ENCODE data around the gene CSGALNACT2.

The CSGALNACT2 gene

GRCh38 chr10:43166207-43166879 is 28.1 kb downstream of the CSGALNACT2 start:
- no peak for TF ChIP-seq CTCF (IDR thresholded peaks at IDR 0.05; ENCODE audit: low read depth, low read length)
- no peak for DNase-seq (ENCODE audit: extremely low read depth, low read depth)

- TF ChIP-seq CTCF (IDR thresholded peaks at IDR 0.05; ENCODE audit: low read depth, low read length): no peak
- DNase-seq (ENCODE audit: extremely low read depth, low read depth): no peak
These were observed 28.7 kb downstream of the CSGALNACT2 start for GRCh38 chr10:43166880-43167497.

- TF ChIP-seq CTCF (IDR thresholded peaks at IDR 0.05; ENCODE audit: low read depth, low read length): no peak
These were observed 29.2 kb downstream of the CSGALNACT2 start for GRCh38 chr10:43167498-43167889.

GRCh38 chr10:43170491-43170890 is 32.2 kb downstream of the CSGALNACT2 start:
- peak; percentile 18 for TF ChIP-seq CTCF (IDR thresholded peaks at IDR 0.05; ENCODE audit: low read depth, low read length)
- no peak for DNase-seq (ENCODE audit: extremely low read depth, low read depth)

More at GRCh38 chr10:43167498-43167889, 29.2 kb downstream of the CSGALNACT2 start:
- DNase-seq (ENCODE audit: extremely low read depth, low read depth): no peak

GRCh38 chr10:43172645-43173044 is 34.4 kb downstream of the CSGALNACT2 start:
- DNase-seq (ENCODE audit: extremely low read depth, low read depth): no peak
- TF ChIP-seq CTCF (IDR thresholded peaks at IDR 0.05; ENCODE audit: low read depth, low read length): no peak

- no peak for TF ChIP-seq CTCF (IDR thresholded peaks at IDR 0.05; ENCODE audit: low read depth, low read length)
- DNase-seq (ENCODE audit: extremely low read depth, low read depth): no peak
These were observed 34.9 kb downstream of the CSGALNACT2 start for GRCh38 chr10:43173120-43173519.

- TF ChIP-seq CTCF (IDR thresholded peaks at IDR 0.05; ENCODE audit: low read depth, low read length): no peak
- DNase-seq (ENCODE audit: extremely low read depth, low read depth): no peak
These were observed 36.7 kb downstream of the CSGALNACT2 start for GRCh38 chr10:43174969-43175368.

Measured in AG09319 (cell line).